ENCODE results near the gene DOCK3.
"Not testable (repeated sequence)": the region's sequence is repeated elsewhere in the genome, so short reads cannot be mapped to it uniquely, and the experiment has no call there.

Gene DOCK3

GRCh38 chr3:51123531-51123930, 448.8 kb downstream of the DOCK3 start:
- DNase-seq = no peak

GRCh38 chr3:51131607-51132006, 456.9 kb downstream of the DOCK3 start:
- DNase-seq = not testable (repeated sequence)

GRCh38 chr3:51137715-51138114, 463.0 kb downstream of the DOCK3 start:
- no peak for DNase-seq

- no peak for DNase-seq
These were observed 464.9 kb downstream of the DOCK3 start for GRCh38 chr3:51139616-51140015.

- no peak for DNase-seq
These were observed 466.8 kb downstream of the DOCK3 start for GRCh38 chr3:51141573-51141972.

GRCh38 chr3:51145811-51146585, 471.3 kb downstream of the DOCK3 start:
- no peak for DNase-seq

GRCh38 chr3:51146781-51147180, 472.1 kb downstream of the DOCK3 start:
- DNase-seq = no peak

GRCh38 chr3:51156147-51156546, 481.4 kb downstream of the DOCK3 start:
- no peak for DNase-seq

- DNase-seq = no peak
These were observed 488.3 kb downstream of the DOCK3 start for GRCh38 chr3:51163051-51163450.

- DNase-seq = no peak
These were observed 499.0 kb downstream of the DOCK3 start for GRCh38 chr3:51173518-51174271.

GRCh38 chr3:51176923-51177322, 502.2 kb downstream of the DOCK3 start:
- DNase-seq = no peak

GRCh38 chr3:51186446-51186845, 511.7 kb downstream of the DOCK3 start:
- not testable (repeated sequence) for DNase-seq

GRCh38 chr3:51190199-51190598, 515.5 kb downstream of the DOCK3 start:
- no peak for DNase-seq

GRCh38 chr3:51190827-51191226, 516.1 kb downstream of the DOCK3 start:
- no peak for DNase-seq

- DNase-seq = no peak
These were observed 517.0 kb downstream of the DOCK3 start for GRCh38 chr3:51191768-51192167.

GRCh38 chr3:51198477-51198876, 523.8 kb downstream of the DOCK3 start:
- DNase-seq = no peak

- DNase-seq = not testable (repeated sequence)
These were observed 524.6 kb downstream of the DOCK3 start for GRCh38 chr3:51199296-51199695.

GRCh38 chr3:51216291-51216690, 541.6 kb downstream of the DOCK3 start:
- no peak for DNase-seq

GRCh38 chr3:51221959-51222358, 547.2 kb downstream of the DOCK3 start:
- no peak for DNase-seq

GRCh38 chr3:51224283-51224682, 549.6 kb downstream of the DOCK3 start:
- DNase-seq = no peak

GRCh38 chr3:51224843-51225242, 550.1 kb downstream of the DOCK3 start:
- DNase-seq = no peak

GRCh38 chr3:51242939-51243338, 568.2 kb downstream of the DOCK3 start:
- no peak for DNase-seq

GRCh38 chr3:51243924-51244323, 569.2 kb downstream of the DOCK3 start:
- no peak for DNase-seq

- DNase-seq = no peak
These were observed 571.1 kb downstream of the DOCK3 start for GRCh38 chr3:51245867-51246266.

All from fibroblast of skin of right biceps (primary cell).